Esophagus squamous epithelium (tissue), 4 donors: Measurements from ENCODE around the gene SUN5.

Experiments used
- POLR2A ChIP-seq, 4 donors: fragments of 450-650 bp; IDR thresholded peaks; one replicate each; pipeline ENCODE4 v1.6.1; 2017; ENCODE audit warnings: antibody characterized with exemption in 4 of 4, mild to moderate bottlenecking in 4 of 4, moderate library complexity in 3 of 4
- TF ChIP-seq, protein P1 (sequence below), 6 experiments: fragments of 450-650 bp in 4 of 6; fragments of 200-600 bp in 2 of 6; sonication (generic) in 2 of 6; IDR thresholded peaks; one replicate each; pipeline ENCODE4 v1.5.1; 2016 to 2019; ENCODE audit warnings: antibody characterized with exemption in 6 of 6, mild to moderate bottlenecking in 4 of 6, moderate library complexity in 4 of 6

GRCh38 chr20:33015114-33015484 is 10.9 kb upstream of the SUN5 start:
- TF ChIP-seq, protein P1, sequence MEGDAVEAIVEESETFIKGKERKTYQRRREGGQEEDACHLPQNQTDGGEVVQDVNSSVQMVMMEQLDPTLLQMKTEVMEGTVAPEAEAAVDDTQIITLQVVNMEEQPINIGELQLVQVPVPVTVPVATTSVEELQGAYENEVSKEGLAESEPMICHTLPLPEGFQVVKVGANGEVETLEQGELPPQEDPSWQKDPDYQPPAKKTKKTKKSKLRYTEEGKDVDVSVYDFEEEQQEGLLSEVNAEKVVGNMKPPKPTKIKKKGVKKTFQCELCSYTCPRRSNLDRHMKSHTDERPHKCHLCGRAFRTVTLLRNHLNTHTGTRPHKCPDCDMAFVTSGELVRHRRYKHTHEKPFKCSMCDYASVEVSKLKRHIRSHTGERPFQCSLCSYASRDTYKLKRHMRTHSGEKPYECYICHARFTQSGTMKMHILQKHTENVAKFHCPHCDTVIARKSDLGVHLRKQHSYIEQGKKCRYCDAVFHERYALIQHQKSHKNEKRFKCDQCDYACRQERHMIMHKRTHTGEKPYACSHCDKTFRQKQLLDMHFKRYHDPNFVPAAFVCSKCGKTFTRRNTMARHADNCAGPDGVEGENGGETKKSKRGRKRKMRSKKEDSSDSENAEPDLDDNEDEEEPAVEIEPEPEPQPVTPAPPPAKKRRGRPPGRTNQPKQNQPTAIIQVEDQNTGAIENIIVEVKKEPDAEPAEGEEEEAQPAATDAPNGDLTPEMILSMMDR (IDR thresholded peaks at IDR 0.05), result no peak
- no peak for TF ChIP-seq POLR2A (IDR thresholded peaks at IDR 0.05)
